Measurements from ENCODE around the gene SMARCAL1. TPM values are rescaled to one million over a fixed set of nuclear protein-coding genes. Genes with fewer than 3 reads are reported as not detected.

The SMARCAL1 gene
- total RNA-seq, 1 donor from 2014 or later: 7.4 TPM

GRCh38 chr2:216497382-216498069 is 85.2 kb downstream of the SMARCAL1 start:
- no peak for DNase-seq (ENCODE audit: low read depth)
- TF ChIP-seq CTCF (IDR thresholded peaks at IDR 0.05; ENCODE audit: insufficient read depth, low read length, severe bottlenecking): no peak
- H3K27me3 ChIP-seq (ENCODE audit: control insufficient read depth, insufficient read depth, low read length): no peaks in the 10 kb centered on the region
- H3K4me3 ChIP-seq (ENCODE audit: low read depth, low read length): peak overlapping the region; percentile 85
- FAIRE-seq: no peak
- H3K36me3 ChIP-seq (ENCODE audit: control insufficient read depth, insufficient read depth, low read length): peaks cover 12% of the 10 kb centered on the region

- peaks cover 17% of the 10 kb centered on the region for H3K36me3 ChIP-seq (ENCODE audit: control insufficient read depth, insufficient read depth, low read length)
- FAIRE-seq (no peak), DNase-seq (ENCODE audit: low read depth) (no peak)
- TF ChIP-seq CTCF (IDR thresholded peaks at IDR 0.05; ENCODE audit: insufficient read depth, low read length, severe bottlenecking): no peak
- peak overlapping the region; percentile 85 for H3K4me3 ChIP-seq (ENCODE audit: low read depth, low read length)
- no peaks in the 10 kb centered on the region for H3K27me3 ChIP-seq (ENCODE audit: control insufficient read depth, insufficient read depth, low read length)
These were observed 85.7 kb downstream of the SMARCAL1 start for GRCh38 chr2:216498070-216498378.

- DNase-seq (ENCODE audit: low read depth): peak; percentile 93
- peak within 1 kb of the TSS; percentile 85 for H3K4me3 ChIP-seq (ENCODE audit: low read depth, low read length)
- no peak for FAIRE-seq
These were observed 86.4 kb downstream of the SMARCAL1 start, which contains the start of gene RPL37A for GRCh38 chr2:216498379-216499352. Gene RPL37A (plus strand): TSS chr2:216498844. CDS start chr2:216498875, 31 bp downstream.

GRCh38 chr2:216499641-216500218 is 87.4 kb downstream of the SMARCAL1 start:
- no peaks in the 10 kb centered on the region for H3K27me3 ChIP-seq (ENCODE audit: control insufficient read depth, insufficient read depth, low read length)
- TF ChIP-seq CTCF (IDR thresholded peaks at IDR 0.05; ENCODE audit: insufficient read depth, low read length, severe bottlenecking): no peak
- H3K36me3 ChIP-seq (ENCODE audit: control insufficient read depth, insufficient read depth, low read length): peaks cover 24% of the 10 kb centered on the region
- DNase-seq (ENCODE audit: low read depth) (no peak), FAIRE-seq (no peak)
- peak overlapping the region; percentile 85 for H3K4me3 ChIP-seq (ENCODE audit: low read depth, low read length)

More at GRCh38 chr2:216498379-216499352, 86.4 kb downstream of the SMARCAL1 start, which contains the start of gene RPL37A:
- H3K27me3 ChIP-seq (ENCODE audit: control insufficient read depth, insufficient read depth, low read length): no peaks in the 10 kb centered on the region
- TF ChIP-seq CTCF (IDR thresholded peaks at IDR 0.05; ENCODE audit: insufficient read depth, low read length, severe bottlenecking): no peak
- H3K36me3 ChIP-seq (ENCODE audit: control insufficient read depth, insufficient read depth, low read length): peaks cover 20% of the 10 kb centered on the region

- peaks cover 24% of the 10 kb centered on the region for H3K36me3 ChIP-seq (ENCODE audit: control insufficient read depth, insufficient read depth, low read length)
- no peaks in the 10 kb centered on the region for H3K27me3 ChIP-seq (ENCODE audit: control insufficient read depth, insufficient read depth, low read length)
- TF ChIP-seq CTCF (IDR thresholded peaks at IDR 0.05; ENCODE audit: insufficient read depth, low read length, severe bottlenecking): no peak
- FAIRE-seq (no peak), DNase-seq (ENCODE audit: low read depth) (no peak)
- H3K4me3 ChIP-seq (ENCODE audit: low read depth, low read length): peak overlapping the region; percentile 85
These were observed 88.3 kb downstream of the SMARCAL1 start for GRCh38 chr2:216500572-216500971.
